Activated CD8-positive, alpha-beta memory T cell treated with anti-CD3 and anti-CD28 coated beads, Interleukin-2, amount 10 ng/mL, durations not matched to agents 7 days and 5 days (primary cell): ENCODE results near the gene GTF2A2. TPM values are rescaled to one million over a fixed set of nuclear protein-coding genes. Genes with fewer than 3 reads are reported as not detected.

Experiments used
- total RNA-seq, 2 experiments: library from RNA; stranded (reverse); gene quantifications; one replicate each; pipeline ENCODE4 v1.2.3, GENCODE V29; 2021

Gene GTF2A2
- total RNA-seq, 2 experiments from 2014 or later: 105 to 144 TPM

Other genes with a start within 250 kb of the GTF2A2 start
- 1 to 10 TPM; 2.5 to 3.7 TPM for gene FAM81A, start 219.3 kb downstream of the GTF2A2 start, total RNA-seq
- not detected for gene GCNT3, start 45.7 kb downstream of the GTF2A2 start, total RNA-seq
- gene BNIP2, start 31.8 kb upstream of the GTF2A2 start, total RNA-seq: 10 to 100 TPM; 59.3 to 75.2 TPM